ENCODE measurements around the gene TRIM59.
A peak's percentile ranks its signal among the peaks of the same experiment; 100 is the strongest.

TRIM59 gene

DNA sequence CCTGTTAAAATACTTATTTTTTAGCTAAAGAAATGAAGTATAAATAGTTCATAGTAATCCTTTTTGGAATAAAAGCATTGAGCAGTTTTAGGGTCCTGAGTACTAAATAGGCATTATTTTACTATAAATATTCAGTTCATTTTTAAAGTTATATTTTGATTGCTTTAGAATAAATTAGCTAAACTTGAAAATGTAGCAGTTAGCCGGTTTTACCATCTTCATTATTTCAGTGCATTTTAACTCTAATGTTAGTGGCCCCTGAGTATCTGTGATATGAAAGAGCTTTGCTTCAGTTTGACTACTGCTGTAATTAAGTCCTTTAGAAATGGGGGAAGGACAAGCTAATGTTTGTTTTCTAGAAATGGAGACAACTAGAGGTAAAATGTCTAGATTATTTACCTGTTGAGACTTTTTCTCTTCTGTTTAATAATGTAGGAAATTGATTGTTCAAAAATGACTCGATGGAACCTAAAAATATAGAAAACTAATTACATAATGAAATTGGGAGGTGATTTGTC lies 46.5 kb downstream of the TRIM59 start:
- no peak overlapping the region for H2AFZ ChIP-seq (ENCODE audit: low read depth, low read length)
- H3K27ac ChIP-seq (ENCODE audit: low read length), result peak overlapping the region; percentile 22
- peaks cover 64% of the 10 kb centered on the region for H3K36me3 ChIP-seq (replicated peaks; ENCODE audit: low read depth, low read length)
- H3K79me2 ChIP-seq (ENCODE audit: low read length), result peaks cover 96% of the 10 kb centered on the region
- TF ChIP-seq, protein P1, sequence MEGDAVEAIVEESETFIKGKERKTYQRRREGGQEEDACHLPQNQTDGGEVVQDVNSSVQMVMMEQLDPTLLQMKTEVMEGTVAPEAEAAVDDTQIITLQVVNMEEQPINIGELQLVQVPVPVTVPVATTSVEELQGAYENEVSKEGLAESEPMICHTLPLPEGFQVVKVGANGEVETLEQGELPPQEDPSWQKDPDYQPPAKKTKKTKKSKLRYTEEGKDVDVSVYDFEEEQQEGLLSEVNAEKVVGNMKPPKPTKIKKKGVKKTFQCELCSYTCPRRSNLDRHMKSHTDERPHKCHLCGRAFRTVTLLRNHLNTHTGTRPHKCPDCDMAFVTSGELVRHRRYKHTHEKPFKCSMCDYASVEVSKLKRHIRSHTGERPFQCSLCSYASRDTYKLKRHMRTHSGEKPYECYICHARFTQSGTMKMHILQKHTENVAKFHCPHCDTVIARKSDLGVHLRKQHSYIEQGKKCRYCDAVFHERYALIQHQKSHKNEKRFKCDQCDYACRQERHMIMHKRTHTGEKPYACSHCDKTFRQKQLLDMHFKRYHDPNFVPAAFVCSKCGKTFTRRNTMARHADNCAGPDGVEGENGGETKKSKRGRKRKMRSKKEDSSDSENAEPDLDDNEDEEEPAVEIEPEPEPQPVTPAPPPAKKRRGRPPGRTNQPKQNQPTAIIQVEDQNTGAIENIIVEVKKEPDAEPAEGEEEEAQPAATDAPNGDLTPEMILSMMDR (IDR thresholded peaks at IDR 0.05; ENCODE audit: low read depth, low read length), result no peak
- no peak for TF ChIP-seq EZH2phosphoT487 (IDR thresholded peaks at IDR 0.05; ENCODE audit: low read depth)
- H3K4me1 ChIP-seq (ENCODE audit: low read length), result peaks cover 25% of the 10 kb centered on the region
- peak overlapping the region; percentile 99 for H3K9ac ChIP-seq (ENCODE audit: low read length)
- H3K4me2 ChIP-seq (ENCODE audit: low read length), result peak overlapping the region; percentile 86
- H3K9me3 ChIP-seq (ENCODE audit: insufficient read depth, low read length), result no peaks in the 10 kb centered on the region
- peak overlapping the region; percentile 96 for H3K4me3 ChIP-seq (ENCODE audit: low read length)
- H3K27me3 ChIP-seq (ENCODE audit: low read depth, low read length), result no peaks in the 10 kb centered on the region
- H4K20me1 ChIP-seq (ENCODE audit: insufficient read depth, low read length), result peaks cover 47% of the 10 kb centered on the region

GRCh38 chr3:160402221-160403027 lies 47.2 kb downstream of the TRIM59 start:
- Histone ChIP-seq H3K79me2 (ENCODE audit: low read length) (peaks cover 96% of the 10 kb centered on the region), H4K20me1 (ENCODE audit: insufficient read depth, low read length) (peaks cover 47% of the 10 kb centered on the region), H3K9ac (ENCODE audit: low read length) (peak overlapping the region; percentile 99), H3K27ac (ENCODE audit: low read length) (peak overlapping the region; percentile 9), H3K36me3 (replicated peaks; ENCODE audit: low read depth, low read length) (peaks cover 59% of the 10 kb centered on the region), H3K4me1 (ENCODE audit: low read length) (peaks cover 27% of the 10 kb centered on the region), H3K4me2 (ENCODE audit: low read length) (peak overlapping the region; percentile 86), H3K27me3 (ENCODE audit: low read depth, low read length) (no peaks in the 10 kb centered on the region), H3K4me3 (ENCODE audit: low read length) (peak overlapping the region; percentile 96), H2AFZ (ENCODE audit: low read depth, low read length) (no peak overlapping the region), H3K9me3 (ENCODE audit: insufficient read depth, low read length) (no peaks in the 10 kb centered on the region)
- TF ChIP-seq EZH2phosphoT487 (IDR thresholded peaks at IDR 0.05; ENCODE audit: low read depth), result no peak
- TF ChIP-seq, protein P1 (IDR thresholded peaks at IDR 0.05; ENCODE audit: low read depth, low read length), result no peak

DNA sequence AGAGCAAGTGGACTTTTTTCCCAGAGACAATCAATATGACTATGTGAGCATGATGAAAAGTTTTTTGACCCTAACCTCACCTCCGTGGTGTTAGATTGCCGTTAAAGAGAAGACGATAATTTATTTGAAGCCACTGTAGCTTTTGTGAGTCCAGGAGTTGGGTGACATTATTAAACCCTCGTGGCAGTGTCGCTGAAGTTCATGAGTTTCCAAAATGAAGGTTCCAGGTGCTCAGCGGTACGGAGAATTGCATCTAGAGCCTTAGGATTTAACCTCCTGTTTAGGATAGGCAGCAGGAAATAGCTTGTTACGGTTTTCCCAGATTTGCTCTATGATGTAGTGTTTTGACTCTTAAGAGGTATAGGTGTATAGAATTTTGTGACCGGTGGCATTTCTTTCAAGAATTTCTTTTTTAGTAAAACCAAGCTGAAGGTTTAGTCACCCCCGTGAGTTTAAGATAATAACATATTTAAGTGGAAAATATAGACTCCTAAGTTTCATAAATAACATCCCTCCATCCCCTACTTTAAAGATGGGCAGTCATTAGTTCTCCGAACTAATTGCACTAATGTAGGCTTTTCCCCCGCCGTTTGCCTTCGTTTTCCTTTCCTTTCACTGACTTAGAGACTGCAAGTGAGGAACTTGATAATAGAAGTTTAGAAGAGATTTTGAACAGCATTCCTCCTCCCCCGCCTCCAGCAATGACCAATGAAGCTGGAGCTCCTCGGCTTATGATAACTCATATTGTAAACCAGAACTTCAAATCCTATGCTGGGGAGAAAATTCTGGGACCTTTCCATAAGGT lies 48.1 kb downstream of the TRIM59 start:
- Histone ChIP-seq H3K9ac (ENCODE audit: low read length) (peak overlapping the region; percentile 99), H3K4me3 (ENCODE audit: low read length) (peak overlapping the region; percentile 96), H3K79me2 (ENCODE audit: low read length) (peaks cover 95% of the 10 kb centered on the region), H3K4me1 (ENCODE audit: low read length) (peaks cover 27% of the 10 kb centered on the region), H3K4me2 (ENCODE audit: low read length) (peak overlapping the region; percentile 86), H3K9me3 (ENCODE audit: insufficient read depth, low read length) (no peaks in the 10 kb centered on the region), H3K27ac (ENCODE audit: low read length) (peak overlapping the region; percentile 92), H2AFZ (ENCODE audit: low read depth, low read length) (no peak overlapping the region), H4K20me1 (ENCODE audit: insufficient read depth, low read length) (peaks cover 45% of the 10 kb centered on the region), H3K27me3 (ENCODE audit: low read depth, low read length) (no peaks in the 10 kb centered on the region), H3K36me3 (replicated peaks; ENCODE audit: low read depth, low read length) (peaks cover 54% of the 10 kb centered on the region)
- TF ChIP-seq, protein P1 (IDR thresholded peaks at IDR 0.05; ENCODE audit: low read depth, low read length), result no peak
- no peak for TF ChIP-seq EZH2phosphoT487 (IDR thresholded peaks at IDR 0.05; ENCODE audit: low read depth)

GRCh38 chr3:160400702-160401150 lies 48.9 kb downstream of the TRIM59 start:
- Histone ChIP-seq H3K4me3 (ENCODE audit: low read length) (peak overlapping the region; percentile 96), H3K9me3 (ENCODE audit: insufficient read depth, low read length) (no peaks in the 10 kb centered on the region), H3K4me1 (ENCODE audit: low read length) (peaks cover 27% of the 10 kb centered on the region), H3K9ac (ENCODE audit: low read length) (peak overlapping the region; percentile 99), H3K4me2 (ENCODE audit: low read length) (peak overlapping the region; percentile 86), H3K27me3 (ENCODE audit: low read depth, low read length) (no peaks in the 10 kb centered on the region), H3K79me2 (ENCODE audit: low read length) (peaks cover 89% of the 10 kb centered on the region), H2AFZ (ENCODE audit: low read depth, low read length) (no peak overlapping the region), H4K20me1 (ENCODE audit: insufficient read depth, low read length) (peaks cover 45% of the 10 kb centered on the region), H3K36me3 (replicated peaks; ENCODE audit: low read depth, low read length) (peaks cover 47% of the 10 kb centered on the region), H3K27ac (ENCODE audit: low read length) (peak overlapping the region; percentile 92)
- TF ChIP-seq EZH2phosphoT487 (IDR thresholded peaks at IDR 0.05; ENCODE audit: low read depth), result no peak
- TF ChIP-seq, protein P1 (IDR thresholded peaks at IDR 0.05; ENCODE audit: low read depth, low read length), result no peak

Data from OCI-LY3 (cell line).